Bronchial epithelial cell (primary cell): ENCODE measurements around the gene LAMTOR3. TPM values are rescaled to one million over a fixed set of nuclear protein-coding genes. Genes with fewer than 3 reads are reported as not detected.

ENCODE experiments used
- DNase-seq: peaks from one replicate; pipeline ENCODE4 v3.0.0-alpha.2; 2010; ENCODE audit warnings: low read depth
- FAIRE-seq: peaks from 2 replicates; lab custom pipeline; 2011; peaks lifted over from hg19 to GRCh38; lab: Jason Lieb, UNC
- H3K27me3 ChIP-seq: 2 replicates; pipeline ENCODE4 v1.5.1; 2011; ENCODE audit warnings: low read length; ENCODE audit not compliant: control insufficient read depth, insufficient read depth
- H3K36me3 ChIP-seq: 2 replicates; pipeline ENCODE4 v1.5.1; 2011; ENCODE audit warnings: low read length; ENCODE audit not compliant: control insufficient read depth, insufficient read depth
- H3K4me3 ChIP-seq: 2 replicates; pipeline ENCODE4 v1.5.1; 2011; ENCODE audit warnings: mild to moderate bottlenecking, low read depth, low read length, control low read depth
- CTCF ChIP-seq: IDR thresholded peaks from 2 replicates; pipeline ENCODE4 v1.5.1; 2011; ENCODE audit warnings: mild to moderate bottlenecking, moderate library complexity, low read length, control low read depth, inconsistent platforms; ENCODE audit not compliant: insufficient read depth, severe bottlenecking
- total RNA-seq: library from RNA; depleted of rRNA; stranded (reverse); fragments of >200 nt; gene quantifications from 2 replicates; pipeline ENCODE4 v1.2.1, GENCODE V29; 2014

Gene LAMTOR3
- total RNA-seq, 1 donor from 2014 or later, result 64.2 TPM

GRCh38 chr4:99828477-99828876 lies 65.8 kb downstream of the LAMTOR3 start:
- H3K36me3 ChIP-seq, result no peaks in the 10 kb centered on the region
- peak; percentile 39 for DNase-seq
- FAIRE-seq, result no peak
- no peaks in the 10 kb centered on the region for H3K27me3 ChIP-seq
- no peak overlapping the region for H3K4me3 ChIP-seq
- TF ChIP-seq CTCF, result no peak

Other genes with a start within 250 kb of the LAMTOR3 start
- under 0.01 TPM in 2 replicates for gene C4orf54, start 236.6 kb downstream of the LAMTOR3 start, total RNA-seq
- 31.3 and 58.0 TPM in 2 replicates for gene DAPP1, start 77.6 kb downstream of the LAMTOR3 start, total RNA-seq
- gene DNAJB14, start 52.2 kb upstream of the LAMTOR3 start, total RNA-seq, result 32.1 and 32.9 TPM in 2 replicates
- gene H2AZ1, start 55.8 kb upstream of the LAMTOR3 start, total RNA-seq, result 222 and 276 TPM in 2 replicates